NB4 (cell line): ENCODE results near the gene FAM9C.

Experiments used
- CTCF ChIP-seq: IDR thresholded peaks from one replicate; pipeline ENCODE4 v1.5.1; 2012; ENCODE audit warnings: low read depth, low read length
- MAX ChIP-seq: IDR thresholded peaks from 2 replicates; pipeline ENCODE4 v1.6.1; 2011; ENCODE audit warnings: low read depth, low read length
- MYC ChIP-seq: IDR thresholded peaks from 2 replicates; pipeline ENCODE4 v1.6.1; 2011; ENCODE audit warnings: low read depth, low read length
- POLR2A ChIP-seq: IDR thresholded peaks from 2 replicates; pipeline ENCODE4 v1.6.1; 2011; ENCODE audit warnings: mild to moderate bottlenecking; ENCODE audit not compliant: insufficient read length; ENCODE audit errors: extremely low read depth

- no peak for TF ChIP-seq CTCF
- no peak for TF ChIP-seq POLR2A
- no peak for TF ChIP-seq MYC
- TF ChIP-seq MAX, result no peak
These were observed 3.9 kb upstream of the FAM9C start for GRCh38 chrX:13048280-13048679.
